Measurements from ENCODE around the gene CUEDC1. TPM values are rescaled to one million over a fixed set of nuclear protein-coding genes. Genes with fewer than 3 reads are reported as not detected.

CUEDC1 gene
- total and polyA plus RNA-seq, 2 of the 13 experiments (the other 11 are each of a cell fraction or from before 2014, with no cell fraction given): 7.4 to 12.9 TPM

DNA sequence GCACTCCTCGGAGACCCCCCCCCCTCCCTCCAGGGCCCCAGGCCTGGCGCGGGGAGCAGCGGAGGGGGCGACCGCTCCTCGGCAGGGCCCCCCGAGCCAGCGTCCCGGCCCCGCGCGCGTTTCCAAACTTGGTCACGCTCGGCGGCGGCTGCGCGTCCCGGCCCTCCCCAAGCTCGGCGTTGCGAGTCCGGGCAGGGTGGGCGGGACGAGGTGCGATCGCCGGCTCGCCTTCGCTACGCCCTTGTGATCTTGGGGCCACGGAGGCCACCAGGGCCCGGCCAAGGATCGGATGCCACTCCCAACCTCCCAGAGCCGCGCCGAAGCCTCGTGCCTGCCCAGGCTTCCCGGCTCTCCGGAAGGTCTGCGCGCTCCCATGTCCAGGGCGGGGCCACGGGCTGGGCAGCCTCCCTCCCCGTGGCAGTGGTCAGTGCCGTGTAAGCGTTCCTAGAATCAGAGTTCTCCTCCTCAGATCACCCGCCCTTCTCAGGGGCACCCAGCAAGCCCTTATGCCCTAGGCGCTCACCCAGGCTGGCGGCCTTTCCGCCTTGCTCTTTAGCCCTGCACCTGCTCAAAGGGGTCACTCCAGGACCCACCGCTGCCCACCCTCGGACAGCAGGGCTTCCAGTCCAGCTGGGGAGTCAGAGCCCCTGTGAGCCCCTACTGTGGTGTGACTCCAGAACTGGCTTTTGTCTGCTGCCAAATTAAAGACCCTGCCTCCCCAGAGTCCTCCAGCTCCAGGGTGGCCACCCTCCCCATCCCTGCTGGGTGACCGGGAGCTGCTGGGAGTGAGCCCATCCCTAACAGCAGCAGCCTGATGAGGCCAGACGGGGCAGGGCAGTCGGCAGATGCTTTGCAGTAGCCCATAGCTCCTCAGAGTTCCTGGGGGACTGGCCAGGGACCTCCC, 93.2 kb downstream of the CUEDC1 start (continued):
- TF ChIP-seq ZNF781 (CRISPR knock-in tag; IDR thresholded peaks at IDR 0.05; ENCODE audit: borderline replicate concordance, not compliant biosample characterization): no peak
- TF ChIP-seq, protein P1, sequence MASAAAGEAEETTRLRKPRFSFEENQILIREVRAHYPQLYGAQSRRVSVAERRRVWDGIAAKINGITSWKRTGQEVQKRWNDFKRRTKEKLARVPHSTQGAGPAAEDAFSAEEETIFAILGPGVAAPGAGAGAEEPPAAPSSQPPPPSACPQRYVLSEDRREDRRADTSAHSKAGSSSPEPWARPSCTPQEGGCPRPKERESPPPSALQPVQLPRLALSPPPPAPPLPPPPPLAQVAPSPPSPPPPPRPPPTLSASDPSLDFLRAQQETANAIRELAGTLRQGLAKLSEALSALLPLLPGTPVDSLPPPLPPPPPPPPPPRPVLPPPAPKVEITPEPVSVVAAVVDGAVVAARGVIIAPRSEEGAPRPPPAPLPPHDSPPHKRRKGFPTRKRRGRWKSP (CRISPR knock-in tag; IDR thresholded peaks at IDR 0.05): no peak; the same call in none of the 2 replicates
- TF ChIP-seq, protein P2, sequence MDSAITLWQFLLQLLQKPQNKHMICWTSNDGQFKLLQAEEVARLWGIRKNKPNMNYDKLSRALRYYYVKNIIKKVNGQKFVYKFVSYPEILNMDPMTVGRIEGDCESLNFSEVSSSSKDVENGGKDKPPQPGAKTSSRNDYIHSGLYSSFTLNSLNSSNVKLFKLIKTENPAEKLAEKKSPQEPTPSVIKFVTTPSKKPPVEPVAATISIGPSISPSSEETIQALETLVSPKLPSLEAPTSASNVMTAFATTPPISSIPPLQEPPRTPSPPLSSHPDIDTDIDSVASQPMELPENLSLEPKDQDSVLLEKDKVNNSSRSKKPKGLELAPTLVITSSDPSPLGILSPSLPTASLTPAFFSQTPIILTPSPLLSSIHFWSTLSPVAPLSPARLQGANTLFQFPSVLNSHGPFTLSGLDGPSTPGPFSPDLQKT (CRISPR knock-in tag; IDR thresholded peaks at IDR 0.05; ENCODE audit: borderline replicate concordance): no peak
- TF ChIP-seq ETV5 (CRISPR knock-in tag; IDR thresholded peaks at IDR 0.05; ENCODE audit: borderline replicate concordance): peak; percentile 86
- TF ChIP-seq MXD4 (CRISPR knock-in tag; IDR thresholded peaks at IDR 0.05): peak; percentile 86
- TF ChIP-seq YEATS2 (CRISPR knock-in tag; IDR thresholded peaks at IDR 0.05; ENCODE audit: borderline replicate concordance): no peak
- TF ChIP-seq SNAPC2 (CRISPR knock-in tag; IDR thresholded peaks at IDR 0.05): no peak
- no peak for TF ChIP-seq SP140L (CRISPR knock-in tag; IDR thresholded peaks at IDR 0.05; ENCODE audit: borderline replicate concordance)
- TF ChIP-seq, protein P3, sequence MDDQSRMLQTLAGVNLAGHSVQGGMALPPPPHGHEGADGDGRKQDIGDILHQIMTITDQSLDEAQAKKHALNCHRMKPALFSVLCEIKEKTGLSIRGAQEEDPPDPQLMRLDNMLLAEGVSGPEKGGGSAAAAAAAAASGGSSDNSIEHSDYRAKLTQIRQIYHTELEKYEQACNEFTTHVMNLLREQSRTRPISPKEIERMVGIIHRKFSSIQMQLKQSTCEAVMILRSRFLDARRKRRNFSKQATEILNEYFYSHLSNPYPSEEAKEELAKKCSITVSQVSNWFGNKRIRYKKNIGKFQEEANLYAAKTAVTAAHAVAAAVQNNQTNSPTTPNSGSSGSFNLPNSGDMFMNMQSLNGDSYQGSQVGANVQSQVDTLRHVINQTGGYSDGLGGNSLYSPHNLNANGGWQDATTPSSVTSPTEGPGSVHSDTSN (CRISPR knock-in tag; IDR thresholded peaks at IDR 0.05; ENCODE audit: borderline replicate concordance): peak; percentile 82; the same call in 1 of the 2 replicates
- no peak for TF ChIP-seq FOXA1 (IDR thresholded peaks at IDR 0.05)
- 0 out of 2 replicates have a peak, but pooled peaks have one; percentile 9 for TF ChIP-seq FOXA1 (CRISPR knock-in tag; IDR thresholded peaks at IDR 0.05)
- peak; percentile 8; the same call in 1 of the 2 replicates for TF ChIP-seq ELF4 (CRISPR knock-in tag; IDR thresholded peaks at IDR 0.05; ENCODE audit: borderline replicate concordance)
- peak; percentile 74 for TF ChIP-seq ZNF607 (CRISPR knock-in tag; IDR thresholded peaks at IDR 0.05; ENCODE audit: borderline replicate concordance)
- 0 out of 2 replicates have a peak, but pooled peaks have one; percentile 46 for TF ChIP-seq PPARG (CRISPR knock-in tag; conservative IDR thresholded peaks at IDR 0.05)
- TF ChIP-seq ZNF468 (CRISPR knock-in tag; IDR thresholded peaks at IDR 0.05): peak; percentile 98
- TF ChIP-seq RXRA (CRISPR knock-in tag; IDR thresholded peaks at IDR 0.05): peak; percentile 69
- TF ChIP-seq RFXAP (CRISPR knock-in tag; IDR thresholded peaks at IDR 0.05; ENCODE audit: borderline replicate concordance): peak; percentile 95; the same call in 1 of the 2 replicates
- 0 out of 2 replicates have a peak, but pooled peaks have one; percentile 35 for TF ChIP-seq ZNF792 (CRISPR knock-in tag; IDR thresholded peaks at IDR 0.05)
- TF ChIP-seq ZNF124 (CRISPR knock-in tag; IDR thresholded peaks at IDR 0.05): peak; percentile 74; the same call in 1 of the 2 replicates
- no peak for TF ChIP-seq ZNF83 (CRISPR knock-in tag; IDR thresholded peaks at IDR 0.05; ENCODE audit: borderline replicate concordance)
- TF ChIP-seq HHEX (CRISPR knock-in tag; IDR thresholded peaks at IDR 0.05): no peak
- TF ChIP-seq, protein P4, sequence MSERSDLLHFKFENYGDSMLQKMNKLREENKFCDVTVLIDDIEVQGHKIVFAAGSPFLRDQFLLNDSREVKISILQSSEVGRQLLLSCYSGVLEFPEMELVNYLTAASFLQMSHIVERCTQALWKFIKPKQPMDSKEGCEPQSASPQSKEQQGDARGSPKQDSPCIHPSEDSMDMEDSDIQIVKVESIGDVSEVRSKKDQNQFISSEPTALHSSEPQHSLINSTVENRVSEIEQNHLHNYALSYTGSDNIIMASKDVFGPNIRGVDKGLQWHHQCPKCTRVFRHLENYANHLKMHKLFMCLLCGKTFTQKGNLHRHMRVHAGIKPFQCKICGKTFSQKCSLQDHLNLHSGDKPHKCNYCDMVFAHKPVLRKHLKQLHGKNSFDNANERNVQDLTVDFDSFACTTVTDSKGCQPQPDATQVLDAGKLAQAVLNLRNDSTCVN (CRISPR knock-in tag; IDR thresholded peaks at IDR 0.05; ENCODE audit: borderline replicate concordance): no peak
- TF ChIP-seq TAF15 (IDR thresholded peaks at IDR 0.05; ENCODE audit: low read depth, low read length, poor library complexity, severe bottlenecking): no peak
- TF ChIP-seq, protein P5, sequence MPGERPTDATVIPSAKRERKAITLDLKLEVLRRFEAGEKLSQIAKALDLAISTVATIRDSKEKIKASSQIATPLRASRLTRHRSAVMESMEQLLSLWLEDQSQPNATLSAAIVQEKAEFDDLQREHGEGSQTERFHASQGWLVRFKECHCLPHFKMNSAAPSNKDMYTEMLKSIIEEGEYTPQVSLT (CRISPR knock-in tag; IDR thresholded peaks at IDR 0.05; ENCODE audit: borderline replicate concordance, low read depth): no peak
- TF ChIP-seq NCOA5 (CRISPR knock-in tag; IDR thresholded peaks at IDR 0.05): 0 out of 2 replicates have a peak, but pooled peaks have one; percentile 12

All from HepG2 (cell line).